Gastroesophageal sphincter (tissue), 4 donors: ENCODE data around the gene IKZF3. TPM values are rescaled to one million over a fixed set of nuclear protein-coding genes. Genes with fewer than 3 reads are reported as not detected.

Experiments
- ATAC-seq: fragments of 150-250 bp; one replicate; pipeline ENCODE4 v1.9.1; 2016; ENCODE audit warnings: mild to moderate bottlenecking, moderate library complexity
- H3K27ac ChIP-seq, 4 donors: fragments of 200-600 bp; sonication (generic) in 3 of 4; 1 replicate in 3 of 4; 2 replicates in 1 of 4; pipeline ENCODE4 v1.5.1; 2016 to 2019
- H3K27me3 ChIP-seq: fragments of 200-600 bp; sonication (generic); one replicate; pipeline ENCODE4 v1.5.1; 2019
- H3K36me3 ChIP-seq, 2 donors: fragments of 200-600 bp; sonication (generic); one replicate each; pipeline ENCODE4 v1.5.1; 2019; ENCODE audit warnings: control low read depth in 1 of 2
- H3K4me1 ChIP-seq, 3 donors: fragments of 200-600 bp; sonication (generic); 1 replicate in 2 of 3; 2 replicates in 1 of 3; pipeline ENCODE4 v1.5.1; 2016 to 2019; ENCODE audit warnings: control low read depth in 2 of 3
- H3K4me3 ChIP-seq, 2 donors: fragments of 200-600 bp; sonication (generic); one replicate each; pipeline ENCODE4 v1.5.1; 2019; ENCODE audit warnings: mild to moderate bottlenecking in 1 of 2, moderate library complexity in 1 of 2
- H3K9me3 ChIP-seq, 3 donors: fragments of 200-600 bp; sonication (generic); one replicate each; pipeline ENCODE4 v1.5.1; 2017 to 2019; ENCODE audit warnings: control low read depth in 2 of 3
- CTCF ChIP-seq, 4 experiments: fragments of 200-600 bp in 2 of 4; fragments of 450-650 bp in 2 of 4; sonication (generic) in 1 of 4; IDR thresholded peaks; one replicate each; pipeline ENCODE4 v1.5.1; 2017 to 2019; ENCODE audit warnings: antibody characterized with exemption in 4 of 4, mild to moderate bottlenecking in 2 of 4, moderate library complexity in 2 of 4
- EP300 ChIP-seq: sonication (generic); formaldehyde crosslinking; IDR thresholded peaks from one replicate; pipeline ENCODE4 v1.6.1; 2017; ENCODE audit warnings: antibody characterized with exemption, mild to moderate bottlenecking
- POLR2A ChIP-seq, 2 donors: fragments of 450-650 bp; IDR thresholded peaks; one replicate each; pipeline ENCODE4 v1.6.1; 2017; ENCODE audit warnings: antibody characterized with exemption in 2 of 2, mild to moderate bottlenecking in 2 of 2, moderate library complexity in 1 of 2
- POLR2AphosphoS5 ChIP-seq: sonication (generic); formaldehyde crosslinking; IDR thresholded peaks from one replicate; pipeline ENCODE4 v1.6.1; 2017; ENCODE audit warnings: antibody characterized with exemption
- WGBS, 2 donors: methylation state at CpG; one replicate each; pipeline ENCODE4 v1.1.5; 2018; ENCODE audit warnings: low coverage in 1 of 2; 5-methylcytosine and 5-hydroxymethylcytosine counted together
- total RNA-seq, 4 donors: library from RNA; depleted of rRNA; stranded (reverse); fragments of >200 nt; gene quantifications; one replicate each; pipeline ENCODE4 v1.1.0, GENCODE V29; 2016

The IKZF3 gene
- total RNA-seq, 4 donors from 2014 or later = 0.62 to 1.5 (median 0.95) TPM

DNA sequence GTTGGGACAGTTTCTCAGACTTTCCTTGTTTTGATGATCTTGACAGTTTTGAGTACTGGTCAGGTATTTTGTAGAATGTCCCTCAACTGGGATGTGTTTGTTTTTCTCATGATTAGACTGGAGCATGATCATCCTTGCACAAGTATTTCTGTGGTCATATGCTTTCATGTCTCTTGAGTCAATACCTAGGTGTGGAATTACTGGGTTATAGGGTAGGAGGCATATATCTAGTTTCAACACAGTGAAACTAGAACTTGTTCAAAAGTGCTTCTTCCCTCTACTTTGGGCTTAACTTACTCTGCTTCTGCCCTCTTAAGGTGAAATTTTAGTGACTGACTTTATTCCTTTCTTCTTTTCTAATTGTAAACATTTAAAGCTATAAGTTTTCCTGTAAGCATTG is 30.1 kb downstream of the IKZF3 start:
- Histone ChIP-seq H3K9me3 (peaks cover 0 to 50% (median 0%) of the 10 kb centered on the region in 3 donors), H3K4me1 (no peaks in the 10 kb centered on the region), H3K4me3 (no peak overlapping the region), H3K27me3 (peaks cover 24% of the 10 kb centered on the region), H3K27ac (no peak overlapping the region), H3K36me3 (no peaks in the 10 kb centered on the region)
- ATAC-seq = no peak
- TF ChIP-seq CTCF (IDR thresholded peaks at IDR 0.05) (no peak), POLR2AphosphoS5 (no peak), EP300 (no peak), POLR2A (IDR thresholded peaks at IDR 0.05) (no peak)

- H3K27me3 ChIP-seq = peaks cover 40% of the 10 kb centered on the region
- H3K27ac ChIP-seq = no peak overlapping the region
- ATAC-seq = no peak
- no peaks in the 10 kb centered on the region for H3K36me3 ChIP-seq
- TF ChIP-seq CTCF (IDR thresholded peaks at IDR 0.05) = no peak
- no peak for TF ChIP-seq POLR2AphosphoS5
- TF ChIP-seq EP300 = no peak
- TF ChIP-seq POLR2A (IDR thresholded peaks at IDR 0.05) = no peak
- no peak overlapping the region for H3K4me3 ChIP-seq
- H3K4me1 ChIP-seq = no peaks in the 10 kb centered on the region
- H3K9me3 ChIP-seq = peaks cover 0 to 25% (median 0%) of the 10 kb centered on the region in 3 donors
- WGBS, 2 donors = 26 to 34% methylated on average over 2 of the region's 2 CpGs
These were observed 32.5 kb downstream of the IKZF3 start for GRCh38 chr17:39831588-39831987.

GRCh38 chr17:39828443-39828842 is 35.7 kb downstream of the IKZF3 start:
- no peak overlapping the region for H3K27ac ChIP-seq
- TF ChIP-seq CTCF (IDR thresholded peaks at IDR 0.05) (no peak), POLR2A (IDR thresholded peaks at IDR 0.05) (no peak), POLR2AphosphoS5 (no peak), EP300 (no peak)
- no peak overlapping the region for H3K4me3 ChIP-seq
- no peak for ATAC-seq
- H3K36me3 ChIP-seq = no peaks in the 10 kb centered on the region
- WGBS, 2 donors = 75 to 76% methylated on average over 4 of the region's 4 CpGs
- H3K27me3 ChIP-seq = peaks cover 43% of the 10 kb centered on the region
- H3K4me1 ChIP-seq = no peaks in the 10 kb centered on the region
- H3K9me3 ChIP-seq = peaks cover 0 to 6% (median 0%) of the 10 kb centered on the region in 3 donors

DNA sequence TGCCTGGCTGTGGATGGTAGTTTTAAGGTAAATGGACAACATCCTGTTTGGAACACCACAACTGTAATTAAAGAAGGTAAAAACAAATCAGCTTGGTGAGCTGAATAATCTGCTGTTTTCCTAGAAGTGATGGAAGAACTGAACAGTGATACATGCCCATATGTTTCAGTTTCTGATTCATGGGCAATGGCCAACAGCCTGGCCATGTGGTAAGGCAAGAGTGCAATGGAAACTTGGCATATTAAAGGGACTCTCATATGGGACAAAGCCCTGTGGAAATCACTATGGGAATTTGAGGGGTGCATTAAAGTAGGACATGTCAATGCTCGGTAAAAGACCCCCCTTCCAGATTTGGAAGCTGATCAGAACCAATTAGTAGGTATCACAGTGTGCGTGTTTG is 37.8 kb downstream of the IKZF3 start:
- ATAC-seq = no peak
- WGBS, 2 donors = 94% methylated on average over 2 of the region's 2 CpGs
- no peak overlapping the region for H3K27ac ChIP-seq
- TF ChIP-seq POLR2AphosphoS5 (no peak), CTCF (IDR thresholded peaks at IDR 0.05) (no peak), POLR2A (IDR thresholded peaks at IDR 0.05) (no peak), EP300 (no peak)
- peaks cover 0 to 11% (median 0%) of the 10 kb centered on the region in 3 donors for H3K9me3 ChIP-seq
- H3K36me3 ChIP-seq = no peaks in the 10 kb centered on the region
- H3K27me3 ChIP-seq = peaks cover 43% of the 10 kb centered on the region
- H3K4me1 ChIP-seq = no peaks in the 10 kb centered on the region
- no peak overlapping the region for H3K4me3 ChIP-seq

DNA sequence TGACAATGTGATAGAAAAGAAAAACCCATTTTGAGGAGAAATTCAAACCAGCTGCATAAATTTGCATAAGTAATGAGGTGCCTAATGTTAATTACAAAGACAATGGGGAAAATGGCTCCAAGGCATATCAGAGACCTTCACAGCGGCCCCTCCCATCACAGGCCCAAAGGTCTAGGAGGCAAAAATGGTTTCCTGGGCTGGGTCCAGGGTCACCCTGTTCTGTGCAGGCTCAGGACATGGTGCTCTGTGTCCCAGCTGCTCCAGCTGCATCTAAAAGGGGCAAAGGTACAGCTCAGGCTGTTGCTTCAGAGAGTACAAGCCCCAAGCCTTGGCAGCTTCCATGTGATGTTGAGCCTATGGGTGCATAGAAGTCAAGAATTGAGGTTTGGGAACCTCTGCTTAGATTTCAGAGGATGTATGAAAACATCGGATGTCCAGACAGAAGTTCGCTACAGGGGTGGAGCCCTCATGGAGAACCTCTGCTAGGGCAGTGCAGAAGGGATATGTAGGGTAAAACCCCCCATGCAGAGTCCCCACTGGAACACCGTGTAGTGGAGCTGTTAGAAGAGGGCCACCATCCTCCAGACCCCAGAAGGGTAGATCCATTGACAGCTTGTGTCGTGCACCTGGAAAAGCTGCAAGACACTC is 40.6 kb downstream of the IKZF3 start:
- TF ChIP-seq CTCF (IDR thresholded peaks at IDR 0.05) (no peak), POLR2AphosphoS5 (no peak), POLR2A (IDR thresholded peaks at IDR 0.05) (no peak), EP300 (no peak)
- ATAC-seq = no peak
- WGBS, 2 donors = 83 to 100% methylated on average over 4 of the region's 5 CpGs
- peaks cover 0 to 11% (median 0%) of the 10 kb centered on the region in 3 donors for H3K9me3 ChIP-seq
- no peaks in the 10 kb centered on the region for H3K36me3 ChIP-seq
- no peaks in the 10 kb centered on the region for H3K4me1 ChIP-seq
- no peak overlapping the region for H3K4me3 ChIP-seq
- H3K27ac ChIP-seq = no peak overlapping the region
- H3K27me3 ChIP-seq = peaks cover 52% of the 10 kb centered on the region
